Stimulated activated CD8-positive, alpha-beta memory T cell treated with anti-CD3 and anti-CD28 coated beads, Interleukin-12 subunit alpha, Interleukin-12 subunit beta, amount 100 ng/mL, for 1 hour (primary cell): ENCODE data around the gene GPRASP1.
"Not testable (repeated sequence)": the region's sequence is repeated elsewhere in the genome, so short reads cannot be mapped to it uniquely, and the experiment has no call there.

Experiments
- DNase-seq: peaks from one replicate; pipeline ENCODE4 v3.0.0-alpha.2; 2020; ENCODE audit warnings: low read depth

GPRASP1 gene

GRCh38 chrX:102651242-102652011, at the start of gene GPRASP1:
Gene GPRASP1 (plus strand): TSS chrX:102651483. CDS start chrX:102653914, 2,431 bp downstream.
- DNase-seq = peak; percentile 21

GRCh38 chrX:102604327-102604726, 47.0 kb upstream of the GPRASP1 start:
- DNase-seq = no peak

GRCh38 chrX:102606115-102606514, 45.2 kb upstream of the GPRASP1 start:
- DNase-seq = no peak

- no peak for DNase-seq
Observed at GRCh38 chrX:102610905-102611304, 40.4 kb upstream of the GPRASP1 start.

GRCh38 chrX:102624105-102624504, 27.2 kb upstream of the GPRASP1 start:
- DNase-seq = no peak

- no peak for DNase-seq
Observed at GRCh38 chrX:102627640-102628039, 23.6 kb upstream of the GPRASP1 start.

- no peak for DNase-seq
Observed at GRCh38 chrX:102637561-102637960, 13.7 kb upstream of the GPRASP1 start.

GRCh38 chrX:102650903-102651241, 411 bp upstream of the GPRASP1 start:
- DNase-seq = no peak

GRCh38 chrX:102652031-102652688, 877 bp downstream of the GPRASP1 start:
- peak; percentile 16 for DNase-seq

GRCh38 chrX:102654696-102655095, 3.4 kb downstream of the GPRASP1 start:
- no peak for DNase-seq

GRCh38 chrX:102658556-102658955, 7.3 kb downstream of the GPRASP1 start:
- DNase-seq = no peak

- peak; percentile 60 for DNase-seq
Observed at GRCh38 chrX:102659790-102660757, 8.8 kb downstream of the GPRASP1 start.

GRCh38 chrX:102663820-102664219, 12.5 kb downstream of the GPRASP1 start:
- not testable (repeated sequence) for DNase-seq

- DNase-seq = not testable (repeated sequence)
Observed at GRCh38 chrX:102667034-102667433, 15.8 kb downstream of the GPRASP1 start.

- no peak for DNase-seq
Observed at GRCh38 chrX:102669526-102669925, 18.2 kb downstream of the GPRASP1 start.

- no peak for DNase-seq
Observed at GRCh38 chrX:102672856-102673255, 21.6 kb downstream of the GPRASP1 start.

GRCh38 chrX:102677479-102677878, 26.2 kb downstream of the GPRASP1 start:
- not testable (repeated sequence) for DNase-seq

- no peak for DNase-seq
Observed at GRCh38 chrX:102684772-102685520, 33.7 kb downstream of the GPRASP1 start.

GRCh38 chrX:102694749-102695148, 43.5 kb downstream of the GPRASP1 start:
- no peak for DNase-seq

- no peak for DNase-seq
Observed at GRCh38 chrX:102696306-102696705, 45.0 kb downstream of the GPRASP1 start.

- no peak for DNase-seq
Observed at GRCh38 chrX:102697494-102697893, 46.2 kb downstream of the GPRASP1 start.
